CD4-positive, alpha-beta T cell treated with Interleukin-12 subunit alpha and Interleukin-12 subunit beta, for 1 hour (primary cell): ENCODE results near the gene OXER1.

Experiments
- DNase-seq: peaks from one replicate; pipeline ENCODE4 v3.0.0-alpha.2; 2020

The OXER1 gene

GRCh38 chr2:42768706-42769256, 4.8 kb upstream of the OXER1 start:
- DNase-seq = no peak

GRCh38 chr2:42767899-42768705, 4.2 kb upstream of the OXER1 start:
- no peak for DNase-seq

GRCh38 chr2:42767080-42767898, 3.4 kb upstream of the OXER1 start:
- no peak for DNase-seq

- no peak for DNase-seq
Observed at GRCh38 chr2:42765686-42766085, 1.8 kb upstream of the OXER1 start.

GRCh38 chr2:42764901-42765300, 966 bp upstream of the OXER1 start:
- no peak for DNase-seq

- DNase-seq = no peak
Observed at GRCh38 chr2:42762823-42763804, 821 bp downstream of the OXER1 start.

- no peak for DNase-seq
Observed at GRCh38 chr2:42762155-42762554, 1.8 kb downstream of the OXER1 start.

- DNase-seq = no peak
Observed at GRCh38 chr2:42761554-42761953, 2.4 kb downstream of the OXER1 start.

- DNase-seq = no peak
Observed at GRCh38 chr2:42758751-42759150, 5.2 kb downstream of the OXER1 start.

GRCh38 chr2:42757981-42758740, 5.8 kb downstream of the OXER1 start:
- DNase-seq = no peak

GRCh38 chr2:42756966-42757513, 6.9 kb downstream of the OXER1 start:
- DNase-seq = no peak

- DNase-seq = no peak
Observed at GRCh38 chr2:42756150-42756775, 7.7 kb downstream of the OXER1 start.

GRCh38 chr2:42755191-42755880, 8.6 kb downstream of the OXER1 start:
- DNase-seq = no peak

- DNase-seq = no peak
Observed at GRCh38 chr2:42754776-42755140, 9.2 kb downstream of the OXER1 start.

GRCh38 chr2:42754021-42754775, 9.7 kb downstream of the OXER1 start:
- no peak for DNase-seq

GRCh38 chr2:42752816-42753813, 10.8 kb downstream of the OXER1 start:
- no peak for DNase-seq

- DNase-seq = peak; percentile 24
Observed at GRCh38 chr2:42752314-42752713, 11.6 kb downstream of the OXER1 start.

- DNase-seq = no peak
Observed at GRCh38 chr2:42748840-42749239, 15.1 kb downstream of the OXER1 start.
